Measurements from ENCODE around the gene TRAF6.
"Not testable (repeated sequence)": the region's sequence is repeated elsewhere in the genome, so short reads cannot be mapped to it uniquely, and the experiment has no call there.

Gene TRAF6

DNA sequence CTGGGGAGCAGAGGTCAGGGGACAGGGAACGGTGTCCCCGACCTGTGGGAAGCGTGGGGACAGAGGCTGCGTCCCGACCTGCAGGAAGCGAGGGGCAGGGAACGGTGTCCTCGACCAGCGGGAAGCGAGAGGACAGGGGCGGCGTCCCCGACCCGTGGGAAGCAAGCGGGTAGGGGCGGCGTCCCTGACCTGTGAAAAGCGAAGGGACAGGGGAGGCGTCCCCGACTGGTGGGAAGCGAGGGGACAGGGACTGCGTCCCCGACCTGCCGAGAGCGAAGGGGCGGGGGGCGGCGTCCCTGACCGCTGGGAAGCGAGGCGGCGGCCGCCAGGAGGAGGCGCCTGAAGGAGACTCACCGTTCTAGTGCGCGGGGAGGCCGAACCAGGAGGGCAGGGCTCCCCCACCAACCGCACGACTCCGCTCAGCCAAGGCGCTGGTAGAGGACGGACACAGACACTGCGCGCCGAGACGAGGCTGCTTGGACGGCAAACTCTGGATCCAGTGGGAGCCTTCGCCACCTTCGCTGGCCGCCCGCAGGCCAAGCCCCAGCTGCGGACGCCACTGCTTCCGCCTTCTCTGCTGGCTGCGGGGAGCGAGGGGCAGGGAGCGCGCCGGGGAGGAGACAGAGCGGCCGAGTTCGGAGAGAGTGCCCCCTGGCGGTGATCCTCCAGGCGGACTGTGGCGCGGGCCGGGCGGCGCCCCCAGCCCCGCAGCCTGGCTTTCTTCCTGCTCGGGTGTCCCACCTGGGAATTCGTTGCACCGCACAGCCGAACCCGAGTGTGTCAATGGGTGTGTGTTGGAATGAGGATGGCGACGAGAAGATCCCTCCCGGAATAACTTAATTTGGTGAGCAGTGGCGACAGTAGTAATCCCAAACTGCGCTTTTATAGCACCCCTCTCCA lies at the start of gene TRAF6:
TSS of gene TRAF6 (minus strand) at position 579 of the 900 bp plus-strand sequence. CDS start 8,757 bp downstream, outside the sequence.
- peak; percentile 90 to 91 (median 91) for DNase-seq

GRCh38 chr11:36558571-36559413 lies 48.7 kb upstream of the TRAF6 start:
- no peak for DNase-seq

DNA sequence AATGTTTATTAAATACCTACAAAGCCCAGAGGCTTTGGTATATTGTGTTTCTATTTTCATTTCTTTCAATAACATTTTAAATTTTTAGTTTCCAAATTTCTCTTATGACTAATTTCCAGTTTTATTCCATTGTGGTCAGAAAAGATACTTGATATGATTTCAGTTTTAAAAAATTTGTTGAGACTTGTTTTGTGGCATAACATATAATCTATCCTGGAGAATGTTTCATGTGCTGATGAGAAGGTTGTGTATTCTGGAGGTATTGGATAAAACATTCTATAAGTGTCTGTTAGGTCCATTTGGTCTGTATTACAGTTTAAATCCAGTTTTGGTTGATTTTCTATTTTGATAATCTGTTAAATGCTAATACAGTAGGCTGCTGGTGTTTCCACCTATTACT lies 47.9 kb upstream of the TRAF6 start:
- no peak for DNase-seq

DNA sequence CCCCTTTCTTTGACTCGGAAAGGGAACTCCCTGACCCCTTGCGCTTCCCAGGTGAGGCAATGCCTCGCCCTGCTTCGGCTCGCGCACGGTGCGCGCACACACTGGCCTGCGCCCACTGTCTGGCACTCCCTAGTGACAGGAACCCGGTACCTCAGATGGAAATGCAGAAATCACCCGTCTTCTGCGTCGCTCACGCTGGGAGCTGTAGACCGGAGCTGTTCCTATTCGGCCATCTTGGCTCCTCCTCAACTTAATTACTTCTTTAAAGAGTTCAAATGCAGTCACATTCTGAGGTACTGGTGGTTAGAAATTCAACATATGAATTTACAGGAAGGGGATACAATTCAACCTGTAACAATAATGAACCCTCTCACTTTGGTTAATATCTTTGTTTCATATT lies 47.3 kb upstream of the TRAF6 start:
- DNase-seq, result peak in 2 of 3 experiments; percentile 17 to 71

DNA sequence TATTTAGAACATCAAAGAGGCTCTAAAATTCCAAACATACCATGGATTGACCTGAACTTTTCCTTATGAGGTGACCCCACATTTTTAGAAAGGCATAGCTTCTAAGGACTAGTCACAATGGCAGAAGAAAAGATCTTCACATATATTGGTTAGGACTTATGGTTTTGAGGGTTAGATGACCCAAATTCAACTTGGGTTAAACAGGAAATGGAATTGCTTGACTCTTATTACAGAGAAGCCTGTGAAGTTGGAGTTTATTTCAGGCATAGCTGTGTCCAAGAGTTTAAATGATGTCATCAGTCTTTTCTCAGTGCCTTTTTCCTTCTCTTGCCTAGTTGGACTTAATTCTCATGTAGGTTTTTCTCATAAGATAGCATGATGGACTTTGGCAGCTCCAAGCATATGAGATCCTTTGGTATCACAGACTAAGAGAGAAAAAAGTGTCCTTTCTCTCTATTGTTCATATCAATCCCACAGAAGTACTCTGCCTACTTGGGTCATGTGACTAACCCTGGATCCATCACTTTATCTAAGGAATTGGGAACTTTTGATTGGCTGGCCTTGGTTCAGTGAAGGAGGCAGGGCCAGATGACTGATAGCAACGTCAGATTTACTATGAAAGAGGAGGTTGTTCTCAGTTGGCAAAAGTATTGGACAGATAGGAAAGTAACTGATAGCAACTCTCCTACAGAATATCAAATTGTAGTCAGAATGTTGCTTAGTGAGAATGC lies 40.5 kb upstream of the TRAF6 start:
- no peak for DNase-seq

GRCh38 chr11:36540998-36541397 lies 30.9 kb upstream of the TRAF6 start:
- peak; percentile 42 to 64 (median 60) for DNase-seq

DNA sequence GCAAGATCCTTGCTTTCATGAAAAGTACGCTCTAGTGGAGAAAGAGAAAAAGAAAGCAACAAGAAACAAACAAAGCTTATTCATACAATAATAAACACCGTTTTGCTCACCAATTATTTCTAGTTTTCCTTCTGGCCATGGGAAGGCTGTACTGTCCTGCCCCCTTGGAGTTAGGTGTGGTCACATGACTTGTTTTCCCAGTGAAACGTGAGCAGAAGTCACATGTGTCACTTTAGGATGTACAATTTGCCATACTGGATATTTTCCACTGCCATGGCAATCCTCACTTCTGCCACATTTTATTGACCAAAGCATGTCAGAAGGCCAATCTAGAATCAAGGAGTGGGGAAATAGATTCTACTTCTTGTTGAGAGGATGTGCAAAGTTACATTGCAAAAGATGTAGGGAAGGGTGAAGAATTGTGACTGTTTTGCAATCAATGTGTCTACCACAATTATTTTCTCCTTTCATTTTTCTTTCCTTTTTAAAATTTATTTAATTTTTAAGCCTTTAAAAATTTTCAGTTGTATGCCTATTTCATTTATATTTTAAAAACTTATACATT lies 24.3 kb upstream of the TRAF6 start:
- DNase-seq, result no peak

DNA sequence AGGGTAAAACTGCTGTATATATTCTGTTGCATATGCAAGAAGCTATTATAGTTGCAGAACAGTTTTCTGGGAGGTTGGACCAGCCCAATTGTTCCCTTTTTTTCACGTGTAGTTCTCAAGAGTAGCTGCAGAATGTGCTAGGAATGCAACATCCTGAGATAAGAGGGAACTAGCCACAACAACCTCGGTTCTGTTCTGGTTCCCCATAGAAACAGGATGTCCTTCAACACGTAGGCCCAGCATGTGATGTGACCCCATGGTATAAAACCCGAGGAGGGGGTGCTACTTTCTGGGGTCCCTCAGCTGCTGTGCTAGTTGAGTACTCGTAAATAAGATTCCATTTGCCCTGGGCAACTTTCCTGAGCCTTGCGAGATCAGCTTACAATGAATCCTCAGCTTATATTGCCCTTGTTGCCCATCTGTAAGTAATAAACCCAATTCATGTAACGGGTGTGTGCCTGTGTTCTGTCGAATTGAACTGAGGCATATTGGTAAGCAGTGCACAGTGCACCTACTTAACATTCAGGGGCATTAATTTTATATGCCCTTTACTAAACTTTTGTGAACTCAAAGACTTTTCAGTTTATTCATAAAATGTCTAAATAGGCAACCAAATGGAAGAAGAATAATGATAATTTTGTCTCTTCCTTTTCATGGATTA lies 23.0 kb upstream of the TRAF6 start:
- no peak for DNase-seq

- no peak for DNase-seq
These were observed 20.8 kb upstream of the TRAF6 start for GRCh38 chr11:36530840-36531239.

- DNase-seq, result no peak
These were observed 3.9 kb upstream of the TRAF6 start for GRCh38 chr11:36513965-36514364.

DNA sequence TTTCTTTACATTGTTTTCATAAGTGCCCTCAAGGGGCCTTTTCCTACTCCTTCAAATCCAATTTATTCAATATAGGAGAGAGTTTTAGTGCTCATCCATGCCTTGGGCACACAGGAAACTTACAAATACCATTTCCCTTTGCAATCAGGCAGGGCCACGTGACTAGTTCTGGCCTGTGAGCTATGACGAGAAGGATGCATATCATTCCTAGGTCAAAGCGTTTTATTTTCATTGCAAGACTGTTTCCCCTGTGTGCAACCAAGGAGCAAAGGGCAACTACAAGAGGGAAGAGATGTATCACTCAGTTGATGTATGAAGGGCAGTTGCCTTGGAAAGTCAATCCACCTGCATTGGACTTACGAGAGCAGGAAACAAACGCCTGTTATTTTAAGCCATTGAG lies 1.9 kb upstream of the TRAF6 start:
- peak in 1 of 3 experiments; percentile 34 for DNase-seq

DNA sequence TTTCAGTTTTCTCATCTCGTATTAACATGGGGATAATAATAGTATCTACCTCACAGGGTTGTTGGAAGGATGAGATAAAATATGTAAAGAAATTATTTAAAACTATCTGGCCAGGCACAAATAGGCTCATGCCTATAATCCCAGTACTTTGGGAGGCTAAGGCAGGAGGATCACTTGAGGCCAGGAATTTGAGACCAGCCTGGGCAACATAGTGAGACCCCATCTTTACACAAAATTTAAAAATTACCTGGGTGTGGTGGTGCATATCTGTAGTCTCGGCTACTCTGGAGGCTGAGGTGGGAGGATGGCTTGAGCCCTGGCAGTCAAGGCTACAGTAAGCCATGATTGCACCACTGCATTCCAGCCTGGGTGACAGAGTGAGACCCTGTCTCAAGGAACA lies 990 bp upstream of the TRAF6 start:
- not testable (repeated sequence) for DNase-seq

DNA sequence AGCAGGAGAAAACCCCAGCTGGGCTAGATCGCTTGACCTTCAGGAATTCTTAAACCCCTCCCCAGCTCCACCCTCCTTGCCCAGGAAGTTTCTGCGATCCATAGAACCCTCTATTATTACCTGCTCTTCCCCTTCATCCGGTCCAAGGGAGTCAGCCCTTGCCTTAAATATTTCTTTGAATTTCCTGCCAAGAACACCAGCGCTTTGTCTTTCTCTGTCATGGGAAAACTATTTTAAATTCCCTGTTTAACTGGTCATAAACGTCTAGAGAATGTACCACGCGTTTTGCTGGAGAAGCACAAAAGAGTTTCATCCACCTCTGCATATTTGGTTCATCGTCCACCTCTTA lies 496 bp upstream of the TRAF6 start:
- DNase-seq, result no peak

DNA sequence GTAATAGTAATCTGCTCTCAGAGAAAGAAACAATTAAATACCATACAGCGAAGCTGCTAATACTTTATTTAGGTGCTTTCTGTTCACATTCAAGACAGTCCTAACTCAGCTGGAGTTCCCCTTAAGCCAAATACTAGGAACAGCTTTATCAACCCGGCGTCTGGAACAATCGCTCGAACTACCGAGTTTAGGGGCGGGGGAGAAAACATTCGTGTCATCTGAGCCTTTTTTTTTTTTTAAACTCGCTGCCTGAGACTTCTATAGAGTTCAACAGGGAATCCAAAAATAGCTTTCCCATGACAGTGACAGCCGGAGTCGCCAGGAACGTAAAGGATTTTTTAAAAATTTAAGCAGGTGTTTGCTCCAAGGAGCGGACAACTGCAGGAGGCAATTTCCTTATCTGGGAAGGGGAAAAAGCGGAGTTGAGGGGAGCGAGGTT lies 852 bp downstream of the TRAF6 start:
- DNase-seq, result peak; percentile 33 to 56 (median 49)

GRCh38 chr11:36508743-36509142 lies 1.3 kb downstream of the TRAF6 start:
- DNase-seq, result no peak

GRCh38 chr11:36507824-36508489 lies 2.1 kb downstream of the TRAF6 start:
- DNase-seq, result no peak

GRCh38 chr11:36501236-36501635 lies 8.8 kb downstream of the TRAF6 start:
- DNase-seq, result no peak

GRCh38 chr11:36500315-36500721 lies 9.8 kb downstream of the TRAF6 start:
- DNase-seq, result no peak

- DNase-seq, result no peak
These were observed 10.8 kb downstream of the TRAF6 start for GRCh38 chr11:36499315-36499714.

DNA sequence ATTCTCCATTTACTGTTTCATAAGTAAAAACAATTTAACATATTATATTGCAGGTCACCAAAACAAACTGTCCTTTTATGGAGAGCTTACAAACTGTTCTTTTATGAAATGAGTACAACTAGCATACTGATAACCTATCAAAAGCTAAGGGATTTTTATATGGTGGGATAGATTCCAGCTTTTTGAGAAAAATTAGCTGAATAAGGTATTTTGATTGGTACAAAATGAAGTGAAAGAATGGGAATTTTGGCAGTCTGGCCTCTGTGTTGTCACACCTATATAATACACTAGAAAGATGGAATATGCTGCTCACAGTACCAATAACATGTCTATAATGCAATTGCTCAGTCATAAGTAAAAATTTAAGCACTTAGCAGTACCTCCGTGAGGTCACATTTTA lies 11.4 kb downstream of the TRAF6 start:
- no peak for DNase-seq

DNA sequence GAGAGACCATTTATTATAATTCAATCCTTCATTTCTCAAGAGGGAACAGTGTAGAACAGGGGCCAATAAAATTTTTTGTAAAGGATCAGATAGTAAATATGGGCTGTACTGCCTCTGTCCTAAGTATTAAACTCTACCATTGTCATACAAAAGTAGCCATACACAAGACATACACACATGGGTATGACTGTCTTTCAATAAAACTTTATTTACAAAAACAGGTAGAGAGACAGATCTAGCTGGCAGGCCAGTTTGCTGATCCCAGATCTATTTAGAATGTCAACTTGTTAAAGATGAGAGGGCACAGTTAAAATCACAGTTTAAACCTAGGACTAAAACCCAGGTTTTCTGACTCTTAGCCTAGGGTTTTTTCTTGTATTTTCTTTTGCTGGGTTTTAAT lies 16.7 kb downstream of the TRAF6 start:
- DNase-seq, result no peak

Data from NCI-H1417 (cell line).